ENCODE measurements around the gene SLC9C2.
"Not testable (repeated sequence)": the region's sequence is repeated elsewhere in the genome, so short reads cannot be mapped to it uniquely, and the experiment has no call there.

The SLC9C2 gene

DNA sequence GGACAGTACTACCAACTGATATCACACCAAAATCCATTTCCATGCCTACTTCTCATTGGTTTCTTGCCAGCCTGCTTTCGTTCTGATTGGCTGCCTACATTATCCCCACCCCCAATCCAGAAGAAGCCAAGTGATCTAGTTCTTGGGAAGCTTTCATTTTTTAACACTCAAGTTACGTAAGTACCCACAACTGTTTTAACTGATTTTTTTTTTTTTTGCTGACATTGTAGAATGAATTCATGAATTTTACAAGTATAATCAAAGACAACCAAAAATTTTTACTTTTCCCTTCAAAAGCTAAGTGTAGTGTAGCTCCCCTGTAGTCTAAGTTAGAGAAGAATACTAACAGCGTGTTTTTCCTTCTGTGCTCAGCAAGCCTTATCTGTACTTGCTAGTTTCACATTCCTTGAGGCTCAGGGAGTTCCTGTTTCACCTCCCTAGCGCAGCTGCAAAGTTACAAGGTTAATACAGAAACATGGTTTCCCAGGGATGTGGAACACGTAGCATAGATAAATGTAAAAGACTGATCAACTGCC, at the start of gene SLC9C2:
Gene SLC9C2, minus strand, starts transcription at position 17 of the 536 bp plus-strand sequence. CDS start 1,296 bp downstream, outside the sequence.
- H3K4me3 ChIP-seq (ENCODE audit: low read length), result no peak within 1 kb of the TSS
- no peak within 1 kb of the TSS for H3K9ac ChIP-seq (ENCODE audit: low read length)
- no peaks in the 10 kb centered on the region for H3K9me3 ChIP-seq (ENCODE audit: control insufficient read depth, low read depth, low read length)
- H3K36me3 ChIP-seq (ENCODE audit: control insufficient read depth, low read depth, low read length), result no peaks in the 10 kb centered on the region
- H3K4me1 ChIP-seq (ENCODE audit: control insufficient read depth, low read depth, low read length), result no peaks in the 10 kb centered on the region
- H3K27ac ChIP-seq (ENCODE audit: low read length), result no peak within 1 kb of the TSS
- H3K27me3 ChIP-seq (ENCODE audit: control insufficient read depth, insufficient read depth, low read length), result no peaks in the 10 kb centered on the region

DNA sequence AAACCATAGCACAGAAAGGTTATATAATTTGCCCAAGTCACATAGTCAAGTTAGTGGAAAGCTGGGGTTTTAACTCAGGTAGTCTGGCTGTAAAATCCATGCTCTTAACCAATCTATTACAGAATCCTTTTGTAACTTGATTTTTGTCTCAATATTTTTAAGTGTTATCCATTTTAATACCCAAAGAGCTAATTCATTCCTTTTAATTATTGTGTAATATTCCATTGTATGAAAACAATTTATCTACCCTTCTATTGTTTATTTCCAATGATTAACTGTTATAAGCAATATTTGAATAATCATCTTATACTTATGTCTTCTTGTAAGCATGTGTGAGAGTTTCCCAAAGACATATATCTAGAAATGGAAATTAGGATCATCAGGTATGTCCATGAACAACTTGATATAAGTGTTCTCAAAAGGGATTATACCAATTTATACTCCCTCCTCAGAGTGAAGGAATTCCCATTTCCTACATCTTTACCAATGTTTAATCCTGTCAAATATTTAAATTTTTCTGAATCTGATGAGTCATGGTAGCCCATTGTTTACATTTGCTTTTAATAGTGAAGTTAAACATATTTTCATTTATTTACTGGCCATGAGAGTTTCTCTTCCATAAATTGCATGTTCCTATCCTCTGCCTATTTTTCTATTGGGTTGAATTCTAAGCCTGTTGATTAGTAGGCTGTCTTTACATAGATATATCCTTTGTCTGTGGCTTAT, 46.2 kb upstream of the SLC9C2 start:
- Histone ChIP-seq H3K4me1 (ENCODE audit: control insufficient read depth, low read depth, low read length) (no peaks in the 10 kb centered on the region), H3K4me3 (ENCODE audit: low read length) (no peak overlapping the region), H3K9me3 (ENCODE audit: control insufficient read depth, low read depth, low read length) (no peaks in the 10 kb centered on the region), H3K27me3 (ENCODE audit: control insufficient read depth, insufficient read depth, low read length) (no peaks in the 10 kb centered on the region), H3K27ac (ENCODE audit: low read length) (no peak overlapping the region), H3K36me3 (ENCODE audit: control insufficient read depth, low read depth, low read length) (no peaks in the 10 kb centered on the region), H3K9ac (ENCODE audit: low read length) (no peak overlapping the region)

DNA sequence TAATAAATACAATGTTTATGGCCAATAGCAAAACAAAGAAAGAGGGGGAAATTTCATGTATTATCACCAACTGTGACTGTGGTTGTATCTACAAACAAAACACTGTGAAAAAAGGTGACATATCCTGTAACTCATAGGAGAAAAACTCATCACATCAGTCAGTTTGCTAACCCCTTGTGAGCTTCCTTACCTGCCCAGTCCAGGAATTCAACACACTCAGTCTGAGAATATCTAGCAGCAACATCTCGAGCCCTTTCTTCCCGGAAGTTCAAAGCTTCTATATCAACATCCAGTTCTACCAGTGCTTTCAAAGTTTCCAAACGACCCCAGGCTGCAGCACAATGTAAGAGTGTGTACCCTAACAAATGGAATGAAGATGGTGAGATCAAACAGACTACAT, 43.8 kb upstream of the SLC9C2 start:
- no peaks in the 10 kb centered on the region for H3K27me3 ChIP-seq (ENCODE audit: control insufficient read depth, insufficient read depth, low read length)
- H3K9ac ChIP-seq (ENCODE audit: low read length), result no peak overlapping the region
- H3K4me3 ChIP-seq (ENCODE audit: low read length), result no peak overlapping the region
- H3K36me3 ChIP-seq (ENCODE audit: control insufficient read depth, low read depth, low read length), result no peaks in the 10 kb centered on the region
- peaks cover 5% of the 10 kb centered on the region for H3K9me3 ChIP-seq (ENCODE audit: control insufficient read depth, low read depth, low read length)
- no peaks in the 10 kb centered on the region for H3K4me1 ChIP-seq (ENCODE audit: control insufficient read depth, low read depth, low read length)
- no peak overlapping the region for H3K27ac ChIP-seq (ENCODE audit: low read length)

GRCh38 chr1:173642450-173643139, 39.7 kb upstream of the SLC9C2 start:
- not testable (repeated sequence) for H3K27ac ChIP-seq (ENCODE audit: low read length); H3K4me1 ChIP-seq (ENCODE audit: control insufficient read depth, low read depth, low read length); H3K36me3 ChIP-seq (ENCODE audit: control insufficient read depth, low read depth, low read length); H3K9ac ChIP-seq (ENCODE audit: low read length); H3K4me3 ChIP-seq (ENCODE audit: low read length); H3K27me3 ChIP-seq (ENCODE audit: control insufficient read depth, insufficient read depth, low read length)
- peaks cover 15% of the 10 kb centered on the region for H3K9me3 ChIP-seq (ENCODE audit: control insufficient read depth, low read depth, low read length)

GRCh38 chr1:173639102-173639501, 36.2 kb upstream of the SLC9C2 start:
- H3K27ac ChIP-seq (ENCODE audit: low read length), result no peak overlapping the region
- no peak overlapping the region for H3K4me3 ChIP-seq (ENCODE audit: low read length)
- H3K27me3 ChIP-seq (ENCODE audit: control insufficient read depth, insufficient read depth, low read length), result no peaks in the 10 kb centered on the region
- no peak overlapping the region for H3K9ac ChIP-seq (ENCODE audit: low read length)
- H3K4me1 ChIP-seq (ENCODE audit: control insufficient read depth, low read depth, low read length), result no peaks in the 10 kb centered on the region
- H3K9me3 ChIP-seq (ENCODE audit: control insufficient read depth, low read depth, low read length), result peaks cover 17% of the 10 kb centered on the region
- no peaks in the 10 kb centered on the region for H3K36me3 ChIP-seq (ENCODE audit: control insufficient read depth, low read depth, low read length)

- H3K4me3 ChIP-seq (ENCODE audit: low read length), result no peak overlapping the region
- H3K9ac ChIP-seq (ENCODE audit: low read length), result no peak overlapping the region
- H3K27ac ChIP-seq (ENCODE audit: low read length), result no peak overlapping the region
- H3K4me1 ChIP-seq (ENCODE audit: control insufficient read depth, low read depth, low read length), result no peaks in the 10 kb centered on the region
- no peaks in the 10 kb centered on the region for H3K36me3 ChIP-seq (ENCODE audit: control insufficient read depth, low read depth, low read length)
- peaks cover 17% of the 10 kb centered on the region for H3K9me3 ChIP-seq (ENCODE audit: control insufficient read depth, low read depth, low read length)
- H3K27me3 ChIP-seq (ENCODE audit: control insufficient read depth, insufficient read depth, low read length), result no peaks in the 10 kb centered on the region
Measured at GRCh38 chr1:173638043-173639021, 35.5 kb upstream of the SLC9C2 start.

DNA sequence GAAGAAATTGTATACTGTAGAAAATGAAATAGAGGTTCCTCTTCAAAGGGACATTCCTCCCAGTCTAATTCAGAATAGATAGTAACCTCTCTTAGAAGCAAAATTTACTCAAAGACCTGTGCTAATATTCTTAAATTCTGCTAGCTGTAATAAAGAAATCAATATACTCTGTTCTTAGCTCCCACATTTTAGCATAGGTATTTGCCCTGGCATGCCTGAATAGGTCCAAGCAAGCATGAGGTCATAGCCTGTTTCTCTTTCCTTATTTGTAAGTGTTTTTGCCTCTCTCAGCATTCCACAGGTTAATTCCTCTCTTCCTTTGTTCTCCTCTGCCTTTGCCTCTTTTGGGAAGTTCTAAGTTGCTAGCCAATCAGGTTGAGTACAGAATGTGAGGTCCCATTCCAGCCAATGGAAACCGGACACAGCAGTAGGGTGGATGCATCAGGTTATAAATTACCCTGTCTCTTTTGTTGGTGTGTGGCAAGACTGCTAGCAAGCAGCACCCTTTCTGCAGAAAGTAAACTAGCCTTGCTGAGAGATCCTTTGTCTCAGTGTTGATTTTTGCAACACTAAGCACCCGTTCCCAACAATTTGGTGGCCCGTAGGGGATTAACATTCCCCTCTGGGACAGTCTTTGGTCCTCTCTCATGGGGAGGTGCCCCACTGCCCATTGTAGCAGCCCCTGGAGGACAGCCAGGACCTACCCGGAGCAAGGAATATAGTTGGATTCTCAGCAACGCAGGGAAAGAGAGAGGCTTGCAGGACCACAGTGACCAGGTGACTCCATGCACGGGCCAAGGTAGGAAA, 34.6 kb upstream of the SLC9C2 start:
- not testable (repeated sequence) for H3K27ac ChIP-seq (ENCODE audit: low read length); H3K4me1 ChIP-seq (ENCODE audit: control insufficient read depth, low read depth, low read length); H3K36me3 ChIP-seq (ENCODE audit: control insufficient read depth, low read depth, low read length); H3K9ac ChIP-seq (ENCODE audit: low read length); H3K4me3 ChIP-seq (ENCODE audit: low read length); H3K27me3 ChIP-seq (ENCODE audit: control insufficient read depth, insufficient read depth, low read length)
- peaks cover 17% of the 10 kb centered on the region for H3K9me3 ChIP-seq (ENCODE audit: control insufficient read depth, low read depth, low read length)

- Histone ChIP-seq H3K27me3 (ENCODE audit: control insufficient read depth, insufficient read depth, low read length) (no peaks in the 10 kb centered on the region), H3K4me3 (ENCODE audit: low read length) (no peak within 1 kb of the TSS), H3K27ac (ENCODE audit: low read length) (no peak within 1 kb of the TSS), H3K4me1 (ENCODE audit: control insufficient read depth, low read depth, low read length) (no peaks in the 10 kb centered on the region), H3K9ac (ENCODE audit: low read length) (no peak within 1 kb of the TSS), H3K36me3 (ENCODE audit: control insufficient read depth, low read depth, low read length) (no peaks in the 10 kb centered on the region), H3K9me3 (ENCODE audit: control insufficient read depth, low read depth, low read length) (peaks cover 12% of the 10 kb centered on the region)
Measured at GRCh38 chr1:173635116-173635515, 32.2 kb upstream of the SLC9C2 start, which contains the start of gene TEX50. TEX50 (plus strand) TSS chr1:173635338; CDS start chr1:173635522, 184 bp downstream.

GRCh38 chr1:173628888-173629287, 26.0 kb upstream of the SLC9C2 start:
- H3K27ac ChIP-seq (ENCODE audit: low read length), result no peak overlapping the region

GRCh38 chr1:173627269-173627668, 24.4 kb upstream of the SLC9C2 start:
- no peak overlapping the region for H3K27ac ChIP-seq (ENCODE audit: low read length)
- no peaks in the 10 kb centered on the region for H3K36me3 ChIP-seq (ENCODE audit: control insufficient read depth, low read depth, low read length)
- H3K9ac ChIP-seq (ENCODE audit: low read length), result no peak overlapping the region
- no peaks in the 10 kb centered on the region for H3K9me3 ChIP-seq (ENCODE audit: control insufficient read depth, low read depth, low read length)
- H3K4me1 ChIP-seq (ENCODE audit: control insufficient read depth, low read depth, low read length), result no peaks in the 10 kb centered on the region
- no peak overlapping the region for H3K4me3 ChIP-seq (ENCODE audit: low read length)
- no peaks in the 10 kb centered on the region for H3K27me3 ChIP-seq (ENCODE audit: control insufficient read depth, insufficient read depth, low read length)

More at GRCh38 chr1:173628888-173629287, 26.0 kb upstream of the SLC9C2 start:
- Histone ChIP-seq H3K9ac (ENCODE audit: low read length) (no peak overlapping the region), H3K4me1 (ENCODE audit: control insufficient read depth, low read depth, low read length) (no peaks in the 10 kb centered on the region), H3K27me3 (ENCODE audit: control insufficient read depth, insufficient read depth, low read length) (no peaks in the 10 kb centered on the region), H3K36me3 (ENCODE audit: control insufficient read depth, low read depth, low read length) (no peaks in the 10 kb centered on the region), H3K9me3 (ENCODE audit: control insufficient read depth, low read depth, low read length) (no peaks in the 10 kb centered on the region), H3K4me3 (ENCODE audit: low read length) (no peak overlapping the region)

All from iPS-18a (cell line).